ENCODE data around the gene RAD51B. TPM values are rescaled to one million over a fixed set of nuclear protein-coding genes. Genes with fewer than 3 reads are reported as not detected.

The RAD51B gene
- total RNA-seq, 1 experiment from 2014 or later, result 23.3 TPM

DNA sequence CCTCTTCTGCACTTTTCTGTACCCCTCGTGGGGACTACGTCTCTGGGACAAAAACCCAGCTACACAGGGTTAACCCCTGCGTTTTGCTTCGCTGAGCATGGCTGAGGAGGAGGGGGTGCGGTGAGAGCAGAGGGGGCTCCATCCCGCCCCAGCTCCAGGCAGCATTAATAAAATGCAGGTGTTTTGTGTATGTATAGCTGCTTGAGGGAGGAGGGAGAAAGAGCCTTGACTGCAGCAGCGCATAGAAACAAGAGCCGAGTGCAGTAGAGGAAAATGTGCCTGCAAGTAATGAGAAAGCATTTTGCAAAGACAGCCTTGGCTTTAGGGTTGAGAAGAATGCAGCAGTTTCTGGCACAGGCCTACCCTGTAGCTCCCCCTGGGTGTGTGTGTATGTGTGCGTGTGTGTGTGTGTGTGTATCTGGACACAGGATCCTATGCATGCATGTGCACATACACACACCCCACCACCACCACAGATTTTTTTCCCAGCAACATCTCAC lies 869.3 kb downstream of the RAD51B start:
- POLR2A ChIA-PET (ENCODE audit: low non-redundant PET), result no interaction called here
- H3K27ac ChIP-seq (ENCODE audit: low read depth, low read length, poor library complexity, severe bottlenecking), result peak overlapping the region; percentile 58
- peak; percentile 51 for DNase-seq (ENCODE audit: low spot score)

DNA sequence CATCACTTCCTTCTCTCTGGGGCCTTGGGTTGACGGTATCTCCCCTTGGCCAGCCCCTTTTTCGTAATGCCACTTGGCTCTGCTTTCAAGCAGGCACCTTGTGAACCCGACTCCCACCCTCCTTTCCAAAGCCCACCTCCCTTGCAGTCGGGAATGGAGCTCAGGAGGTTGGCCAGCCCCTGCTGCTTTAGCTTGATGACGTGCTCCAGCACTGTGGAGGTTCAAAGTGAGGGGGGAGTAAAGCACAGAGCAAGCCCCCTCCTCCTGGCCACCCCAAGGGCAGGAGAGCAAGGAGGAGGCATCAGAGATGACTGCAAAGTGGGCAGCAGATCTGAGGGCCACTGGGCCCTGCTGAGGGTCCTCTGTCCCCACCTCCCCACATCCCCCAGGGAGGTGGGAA lies 869.9 kb downstream of the RAD51B start:
- DNase-seq (ENCODE audit: low spot score), result no peak
- TF ChIP-seq EZH2 (IDR thresholded peaks at IDR 0.05; ENCODE audit: borderline replicate concordance, low read depth, low read length, poor library complexity, severe bottlenecking), result no peak
- TF ChIP-seq, protein P1, sequence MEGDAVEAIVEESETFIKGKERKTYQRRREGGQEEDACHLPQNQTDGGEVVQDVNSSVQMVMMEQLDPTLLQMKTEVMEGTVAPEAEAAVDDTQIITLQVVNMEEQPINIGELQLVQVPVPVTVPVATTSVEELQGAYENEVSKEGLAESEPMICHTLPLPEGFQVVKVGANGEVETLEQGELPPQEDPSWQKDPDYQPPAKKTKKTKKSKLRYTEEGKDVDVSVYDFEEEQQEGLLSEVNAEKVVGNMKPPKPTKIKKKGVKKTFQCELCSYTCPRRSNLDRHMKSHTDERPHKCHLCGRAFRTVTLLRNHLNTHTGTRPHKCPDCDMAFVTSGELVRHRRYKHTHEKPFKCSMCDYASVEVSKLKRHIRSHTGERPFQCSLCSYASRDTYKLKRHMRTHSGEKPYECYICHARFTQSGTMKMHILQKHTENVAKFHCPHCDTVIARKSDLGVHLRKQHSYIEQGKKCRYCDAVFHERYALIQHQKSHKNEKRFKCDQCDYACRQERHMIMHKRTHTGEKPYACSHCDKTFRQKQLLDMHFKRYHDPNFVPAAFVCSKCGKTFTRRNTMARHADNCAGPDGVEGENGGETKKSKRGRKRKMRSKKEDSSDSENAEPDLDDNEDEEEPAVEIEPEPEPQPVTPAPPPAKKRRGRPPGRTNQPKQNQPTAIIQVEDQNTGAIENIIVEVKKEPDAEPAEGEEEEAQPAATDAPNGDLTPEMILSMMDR (conservative IDR thresholded peaks at IDR 0.05; ENCODE audit: low read depth, low read length), result no peak
- peaks cover 43% of the 10 kb centered on the region for H3K4me1 ChIP-seq (ENCODE audit: insufficient read depth, low read length, poor library complexity, severe bottlenecking)
- no TSS peak for BruUV-seq (replicated peaks)
- POLR2A ChIA-PET (ENCODE audit: low non-redundant PET), result no interaction called here
- intact Hi-C loops (cut with micrococcal nuclease; ENCODE audit: unreplicated experiment), result no loop called here
- no peak overlapping the region for H3K4me3 ChIP-seq (ENCODE audit: low read depth, low read length, poor library complexity, severe bottlenecking)
- CTCF ChIA-PET, result no interaction called here
- H3K27me3 ChIP-seq (replicated peaks; ENCODE audit: insufficient read depth, low read depth, low read length, poor library complexity), result no peaks in the 10 kb centered on the region
- no peaks in the 10 kb centered on the region for H3K9me3 ChIP-seq (ENCODE audit: low read depth, low read length, poor library complexity, severe bottlenecking)
- H3K27ac ChIP-seq (ENCODE audit: low read depth, low read length, poor library complexity, severe bottlenecking), result peak overlapping the region; percentile 12
- H3K36me3 ChIP-seq (ENCODE audit: insufficient read depth, low read length, poor library complexity, severe bottlenecking), result no peaks in the 10 kb centered on the region

More for the DNA sequence above, 869.3 kb downstream of the RAD51B start:
- Histone ChIP-seq H3K9me3 (ENCODE audit: low read depth, low read length, poor library complexity, severe bottlenecking) (no peaks in the 10 kb centered on the region), H3K36me3 (ENCODE audit: insufficient read depth, low read length, poor library complexity, severe bottlenecking) (no peaks in the 10 kb centered on the region), H3K4me3 (ENCODE audit: low read depth, low read length, poor library complexity, severe bottlenecking) (no peak overlapping the region), H3K4me1 (ENCODE audit: insufficient read depth, low read length, poor library complexity, severe bottlenecking) (peaks cover 43% of the 10 kb centered on the region), H3K27me3 (replicated peaks; ENCODE audit: insufficient read depth, low read depth, low read length, poor library complexity) (no peaks in the 10 kb centered on the region)
- CTCF ChIA-PET, result no interaction called here
- BruUV-seq (replicated peaks), result no TSS peak
- no peak for TF ChIP-seq EZH2 (IDR thresholded peaks at IDR 0.05; ENCODE audit: borderline replicate concordance, low read depth, low read length, poor library complexity, severe bottlenecking)
- TF ChIP-seq, protein P1 (conservative IDR thresholded peaks at IDR 0.05; ENCODE audit: low read depth, low read length), result peak; percentile 36; the same call in 1 of the 2 replicates
- intact Hi-C loops (cut with micrococcal nuclease; ENCODE audit: unreplicated experiment), result no loop called here

DNA sequence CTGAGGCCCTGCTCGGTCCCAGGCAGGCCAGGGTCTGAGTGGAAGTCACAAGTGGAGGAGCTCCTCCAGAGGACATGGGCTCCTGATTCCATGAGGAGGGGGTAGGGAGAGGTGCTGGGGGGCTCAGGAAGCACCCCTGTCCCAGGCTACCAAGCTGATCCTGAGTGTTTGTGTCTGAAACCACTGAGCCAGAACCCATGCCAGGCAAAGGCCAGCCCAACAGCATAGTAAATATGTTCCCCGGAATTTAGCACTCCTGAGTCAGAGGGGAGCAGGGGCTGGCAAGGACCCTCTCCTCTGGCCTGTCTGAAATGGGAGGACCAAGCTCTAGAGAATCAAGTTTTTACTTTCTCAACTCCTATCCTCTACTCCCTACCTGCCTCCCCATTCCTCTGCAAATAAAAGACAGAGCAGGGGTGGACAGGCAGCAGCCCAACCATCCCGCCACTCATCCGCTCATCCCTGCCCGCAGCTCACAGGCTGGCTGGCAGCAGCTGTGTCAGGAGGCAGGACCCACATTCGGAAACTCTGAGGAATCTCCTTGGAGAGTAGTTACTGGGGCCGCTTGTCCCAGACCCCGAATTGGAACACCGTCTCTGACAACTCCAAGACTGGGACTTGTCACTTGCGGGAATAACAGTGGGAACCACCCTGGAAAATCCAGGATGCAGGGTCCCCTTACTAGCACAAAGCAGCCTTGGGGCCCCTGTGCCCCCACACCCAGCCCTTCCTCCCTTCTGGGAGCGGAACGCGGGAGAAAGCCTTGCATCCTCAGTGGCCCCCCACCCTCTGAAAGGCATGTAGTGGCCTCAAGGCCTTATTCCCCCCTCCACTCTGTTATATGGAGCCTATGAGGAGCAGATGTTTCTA lies 870.7 kb downstream of the RAD51B start:
- H3K4me3 ChIP-seq (ENCODE audit: low read depth, low read length, poor library complexity, severe bottlenecking), result no peak overlapping the region
- no peaks in the 10 kb centered on the region for H3K9me3 ChIP-seq (ENCODE audit: low read depth, low read length, poor library complexity, severe bottlenecking)
- no peak for DNase-seq (ENCODE audit: low spot score)
- no peaks in the 10 kb centered on the region for H3K27me3 ChIP-seq (replicated peaks; ENCODE audit: insufficient read depth, low read depth, low read length, poor library complexity)
- peaks cover 42% of the 10 kb centered on the region for H3K4me1 ChIP-seq (ENCODE audit: insufficient read depth, low read length, poor library complexity, severe bottlenecking)
- peak overlapping the region; percentile 12 for H3K27ac ChIP-seq (ENCODE audit: low read depth, low read length, poor library complexity, severe bottlenecking)
- BruUV-seq (replicated peaks), result no TSS peak
- no peak for TF ChIP-seq EZH2 (IDR thresholded peaks at IDR 0.05; ENCODE audit: borderline replicate concordance, low read depth, low read length, poor library complexity, severe bottlenecking)
- TF ChIP-seq, protein P1 (conservative IDR thresholded peaks at IDR 0.05; ENCODE audit: low read depth, low read length), result no peak
- ChIA-PET POLR2A (ENCODE audit: low non-redundant PET) (no interaction called here), CTCF (no interaction called here)
- H3K36me3 ChIP-seq (ENCODE audit: insufficient read depth, low read length, poor library complexity, severe bottlenecking), result no peaks in the 10 kb centered on the region
- intact Hi-C loops (cut with micrococcal nuclease; ENCODE audit: unreplicated experiment), result no loop called here

Measured in A673 (cell line).